ENCODE measurements around the gene EBF3. TPM values are rescaled to one million over a fixed set of nuclear protein-coding genes. Genes with fewer than 3 reads are reported as not detected.

EBF3 gene
- total RNA-seq, 1 experiment from 2014 or later = not detected

DNA sequence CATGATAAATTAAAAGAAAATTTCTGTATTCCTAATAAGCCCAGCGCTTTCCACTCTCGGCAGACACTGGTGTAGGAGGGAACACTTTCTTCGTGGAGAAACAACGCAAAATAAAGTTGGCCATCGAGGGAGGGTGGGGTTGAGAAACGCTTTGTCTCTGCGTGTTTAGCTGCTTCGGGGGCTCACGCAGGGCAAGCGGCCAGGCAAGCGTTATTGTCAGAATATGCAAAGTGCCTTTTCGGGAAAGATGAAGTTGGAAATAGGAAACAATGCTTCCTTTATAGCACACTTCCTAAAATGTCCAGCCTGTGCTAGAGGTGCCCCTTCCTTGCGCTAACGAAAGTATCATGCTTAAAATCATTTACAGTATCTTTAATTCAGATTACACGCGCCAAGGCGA is 1.9 kb upstream of the EBF3 start:
- TF ChIP-seq, protein P1, sequence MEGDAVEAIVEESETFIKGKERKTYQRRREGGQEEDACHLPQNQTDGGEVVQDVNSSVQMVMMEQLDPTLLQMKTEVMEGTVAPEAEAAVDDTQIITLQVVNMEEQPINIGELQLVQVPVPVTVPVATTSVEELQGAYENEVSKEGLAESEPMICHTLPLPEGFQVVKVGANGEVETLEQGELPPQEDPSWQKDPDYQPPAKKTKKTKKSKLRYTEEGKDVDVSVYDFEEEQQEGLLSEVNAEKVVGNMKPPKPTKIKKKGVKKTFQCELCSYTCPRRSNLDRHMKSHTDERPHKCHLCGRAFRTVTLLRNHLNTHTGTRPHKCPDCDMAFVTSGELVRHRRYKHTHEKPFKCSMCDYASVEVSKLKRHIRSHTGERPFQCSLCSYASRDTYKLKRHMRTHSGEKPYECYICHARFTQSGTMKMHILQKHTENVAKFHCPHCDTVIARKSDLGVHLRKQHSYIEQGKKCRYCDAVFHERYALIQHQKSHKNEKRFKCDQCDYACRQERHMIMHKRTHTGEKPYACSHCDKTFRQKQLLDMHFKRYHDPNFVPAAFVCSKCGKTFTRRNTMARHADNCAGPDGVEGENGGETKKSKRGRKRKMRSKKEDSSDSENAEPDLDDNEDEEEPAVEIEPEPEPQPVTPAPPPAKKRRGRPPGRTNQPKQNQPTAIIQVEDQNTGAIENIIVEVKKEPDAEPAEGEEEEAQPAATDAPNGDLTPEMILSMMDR (IDR thresholded peaks at IDR 0.05; ENCODE audit: unreplicated experiment) = no peak
- H3K4me3 Mint-ChIP-seq (ENCODE audit: unreplicated experiment) = no peak overlapping the region
- no peaks in the 10 kb centered on the region for H3K4me1 Mint-ChIP-seq (ENCODE audit: insufficient read depth, unreplicated experiment)
- ChIA-PET POLR2A (no interaction called here), CTCF (interaction anchor here (0.7 kb wide), 1 partner anchor 31 kb away, joined by 3 read pairs; no protein-coding TSS in a partner anchor)
- no peak for DNase-seq (ENCODE audit: unreplicated experiment)
- H3K27ac Mint-ChIP-seq (ENCODE audit: low read depth, unreplicated experiment) = no peak overlapping the region
- H3K36me3 Mint-ChIP-seq (ENCODE audit: insufficient read depth, unreplicated experiment) = peaks cover 7% of the 10 kb centered on the region
- H3K27me3 Mint-ChIP-seq (ENCODE audit: insufficient read depth, unreplicated experiment) = no peaks in the 10 kb centered on the region
- BruUV-seq (replicated peaks) = no TSS peak
- no peaks in the 10 kb centered on the region for H3K9me3 Mint-ChIP-seq (ENCODE audit: unreplicated experiment)
- intact Hi-C loops (cut with micrococcal nuclease) = no loop called here

DNA sequence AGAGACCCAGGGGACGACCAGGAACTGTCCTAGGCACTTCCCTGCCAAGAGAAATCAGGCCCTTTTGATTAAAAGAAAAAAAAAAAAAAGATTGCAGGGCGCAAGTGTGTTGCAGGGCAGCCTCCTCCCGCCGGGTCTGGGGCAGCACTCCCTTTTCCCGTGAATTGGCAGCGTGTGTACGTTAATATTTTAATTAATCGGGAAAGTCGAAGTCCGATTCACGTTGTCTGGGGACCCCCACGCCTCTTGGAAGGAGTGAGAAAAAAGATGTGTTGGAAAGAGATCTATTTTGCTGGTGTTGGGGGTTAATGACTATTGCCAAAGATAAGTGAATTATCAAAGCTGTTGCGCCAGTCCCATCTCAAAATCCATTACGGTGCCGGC is 1.3 kb upstream of the EBF3 start:
- H3K4me1 Mint-ChIP-seq (ENCODE audit: insufficient read depth, unreplicated experiment) = no peaks in the 10 kb centered on the region
- ChIA-PET CTCF (interaction anchor here (0.7 kb wide), 1 partner anchor 32 kb away, joined by 3 read pairs; no protein-coding TSS in a partner anchor), POLR2A (no interaction called here)
- BruUV-seq (replicated peaks) = no TSS peak
- H3K27me3 Mint-ChIP-seq (ENCODE audit: insufficient read depth, unreplicated experiment) = no peaks in the 10 kb centered on the region
- H3K9me3 Mint-ChIP-seq (ENCODE audit: unreplicated experiment) = no peaks in the 10 kb centered on the region
- intact Hi-C loops (cut with micrococcal nuclease) = no loop called here
- no peak overlapping the region for H3K4me3 Mint-ChIP-seq (ENCODE audit: unreplicated experiment)
- DNase-seq (ENCODE audit: unreplicated experiment) = no peak
- H3K36me3 Mint-ChIP-seq (ENCODE audit: insufficient read depth, unreplicated experiment) = peaks cover 7% of the 10 kb centered on the region
- TF ChIP-seq, protein P1 (IDR thresholded peaks at IDR 0.05; ENCODE audit: unreplicated experiment) = no peak
- H3K27ac Mint-ChIP-seq (ENCODE audit: low read depth, unreplicated experiment) = no peak overlapping the region

DNA sequence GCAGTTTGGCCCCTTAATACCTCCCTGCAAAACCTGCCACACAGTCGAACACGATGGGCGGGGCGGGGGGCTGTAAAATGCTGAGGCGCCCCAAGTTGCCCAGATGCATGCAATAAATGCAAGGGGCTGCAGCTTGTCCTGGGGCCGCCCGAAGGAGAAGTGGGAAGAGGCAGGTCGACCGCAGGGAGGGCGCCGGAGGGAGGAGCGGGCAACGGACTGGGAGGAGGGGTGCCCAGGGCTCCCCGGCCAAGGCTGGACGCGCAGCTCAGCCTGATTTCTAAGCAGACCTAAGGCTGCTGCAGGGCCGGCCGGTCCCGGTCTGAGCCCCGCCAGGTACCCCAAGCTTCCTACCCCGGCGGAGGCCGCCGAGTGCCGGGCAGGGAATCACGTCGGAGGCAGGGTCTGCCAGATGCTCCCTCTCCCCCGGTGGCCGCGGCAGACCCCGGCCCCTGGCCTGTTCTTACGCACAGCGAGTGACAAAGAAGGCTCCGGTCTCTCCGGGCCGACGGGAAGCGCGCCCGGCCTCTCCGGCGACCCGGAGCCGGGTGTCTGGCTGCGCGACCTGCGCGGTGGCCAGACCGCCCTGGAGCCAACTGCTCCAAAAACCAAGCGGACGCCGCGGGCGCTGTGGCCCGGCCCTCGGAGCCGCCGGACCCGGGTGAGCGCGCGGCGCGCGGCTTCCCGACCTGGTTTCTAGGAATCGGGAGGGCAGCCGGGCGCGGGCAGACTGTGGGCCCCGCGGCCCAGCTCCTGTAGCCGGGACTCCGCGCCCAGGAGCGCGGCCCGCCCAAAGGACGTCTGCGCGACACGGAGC is 744 bp upstream of the EBF3 start:
- CTCF ChIA-PET = interaction anchor here (0.8 kb wide), 1 partner anchor 29 kb away, joined by 3 read pairs; no protein-coding TSS in a partner anchor
- no TSS peak for BruUV-seq (replicated peaks)
- H3K9me3 Mint-ChIP-seq (ENCODE audit: unreplicated experiment) = no peaks in the 10 kb centered on the region
- intact Hi-C loops (cut with micrococcal nuclease) = no loop called here
- peaks cover 7% of the 10 kb centered on the region for H3K36me3 Mint-ChIP-seq (ENCODE audit: insufficient read depth, unreplicated experiment)
- TF ChIP-seq, protein P1 (IDR thresholded peaks at IDR 0.05; ENCODE audit: unreplicated experiment) = no peak
- H3K27me3 Mint-ChIP-seq (ENCODE audit: insufficient read depth, unreplicated experiment) = no peaks in the 10 kb centered on the region
- H3K27ac Mint-ChIP-seq (ENCODE audit: low read depth, unreplicated experiment) = no peak overlapping the region
- POLR2A ChIA-PET = no interaction called here
- H3K4me1 Mint-ChIP-seq (ENCODE audit: insufficient read depth, unreplicated experiment) = no peaks in the 10 kb centered on the region
- H3K4me3 Mint-ChIP-seq (ENCODE audit: unreplicated experiment) = no peak overlapping the region
- no peak for DNase-seq (ENCODE audit: unreplicated experiment)

DNA sequence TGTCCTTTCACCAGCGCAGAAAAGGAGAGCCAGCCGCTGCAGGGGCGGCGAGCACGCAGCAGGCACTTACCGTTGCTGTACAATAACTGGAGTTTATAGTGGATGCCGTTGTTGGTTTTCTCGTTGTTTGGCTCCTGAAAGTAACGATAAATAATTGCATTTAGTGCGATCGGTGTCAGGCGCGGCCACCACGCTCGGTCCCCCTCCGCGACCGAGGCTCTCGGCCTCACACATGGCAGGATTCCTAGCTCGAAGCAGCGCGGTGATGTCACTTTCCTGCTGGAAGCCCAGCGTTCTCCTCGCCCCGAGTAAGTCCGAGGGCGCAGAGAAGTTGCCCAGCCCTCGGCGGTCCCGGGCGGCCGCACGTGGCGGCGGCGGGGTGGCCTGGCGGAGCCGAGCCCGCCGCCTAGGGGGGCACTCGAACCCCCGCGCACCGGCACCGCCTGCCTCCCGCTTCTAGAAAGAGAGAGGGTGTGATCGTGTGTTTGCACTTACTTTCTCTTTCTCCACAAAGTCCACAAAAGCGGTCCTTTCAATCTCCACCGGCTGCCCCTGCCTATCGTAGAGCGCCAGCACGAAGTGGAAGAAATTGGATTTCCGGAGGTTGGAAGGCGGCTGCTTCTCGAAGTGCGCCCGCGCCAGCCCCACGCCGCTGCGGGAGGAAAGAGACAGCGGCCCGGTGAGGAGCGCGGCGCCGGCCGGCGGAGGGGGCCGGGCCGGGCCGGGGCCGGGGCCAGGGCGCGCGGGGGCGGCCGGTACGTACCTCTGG is 1.0 kb downstream of the EBF3 start:
- TF ChIP-seq, protein P1 (IDR thresholded peaks at IDR 0.05; ENCODE audit: unreplicated experiment) = no peak
- Mint-ChIP-seq H3K4me1 (ENCODE audit: insufficient read depth, unreplicated experiment) (no peaks in the 10 kb centered on the region), H3K36me3 (ENCODE audit: insufficient read depth, unreplicated experiment) (peaks cover 7% of the 10 kb centered on the region), H3K27me3 (ENCODE audit: insufficient read depth, unreplicated experiment) (no peaks in the 10 kb centered on the region), H3K9me3 (ENCODE audit: unreplicated experiment) (no peaks in the 10 kb centered on the region), H3K27ac (ENCODE audit: low read depth, unreplicated experiment) (no peak overlapping the region), H3K4me3 (ENCODE audit: unreplicated experiment) (no peak overlapping the region)
- ChIA-PET CTCF (no interaction called here), POLR2A (no interaction called here)
- no TSS peak for BruUV-seq (replicated peaks)
- intact Hi-C loops (cut with micrococcal nuclease) = no loop called here
- DNase-seq (ENCODE audit: unreplicated experiment) = no peak
